ENCODE data around the gene SLC45A1.

Gene SLC45A1

DNA sequence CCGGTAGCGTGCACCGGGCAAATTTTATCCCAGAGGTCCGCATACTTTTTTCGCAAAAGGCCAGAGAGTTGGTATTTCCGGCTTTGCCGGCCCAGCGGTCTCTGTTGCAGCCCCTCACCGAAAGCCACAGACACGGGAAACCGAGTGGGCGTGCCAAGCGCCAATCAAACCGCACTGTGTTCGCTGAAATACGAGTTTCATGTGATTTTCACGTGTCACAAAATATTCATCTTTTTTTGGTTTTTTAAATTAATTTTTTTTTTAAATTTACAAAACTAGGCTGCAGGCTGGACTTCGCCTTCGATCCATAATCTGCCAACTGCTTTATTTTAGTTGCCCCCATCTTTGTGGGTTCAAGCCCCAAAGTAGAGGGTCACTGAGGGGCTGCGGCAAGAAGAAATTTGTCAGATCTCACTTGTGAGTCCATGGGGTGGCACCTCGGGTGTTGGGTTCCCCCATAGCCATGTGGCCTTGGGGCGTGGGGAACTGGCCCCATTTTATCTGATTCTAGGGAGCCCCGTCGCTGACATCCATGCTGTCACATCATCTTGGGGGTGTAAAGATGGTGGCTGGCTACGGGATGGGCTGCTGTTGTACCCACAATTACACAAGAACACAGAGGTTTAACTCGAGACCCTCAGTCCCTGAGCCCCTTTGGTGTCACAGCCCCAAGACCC is 20.8 kb downstream of the SLC45A1 start:
- DNase-seq, result no peak

DNA sequence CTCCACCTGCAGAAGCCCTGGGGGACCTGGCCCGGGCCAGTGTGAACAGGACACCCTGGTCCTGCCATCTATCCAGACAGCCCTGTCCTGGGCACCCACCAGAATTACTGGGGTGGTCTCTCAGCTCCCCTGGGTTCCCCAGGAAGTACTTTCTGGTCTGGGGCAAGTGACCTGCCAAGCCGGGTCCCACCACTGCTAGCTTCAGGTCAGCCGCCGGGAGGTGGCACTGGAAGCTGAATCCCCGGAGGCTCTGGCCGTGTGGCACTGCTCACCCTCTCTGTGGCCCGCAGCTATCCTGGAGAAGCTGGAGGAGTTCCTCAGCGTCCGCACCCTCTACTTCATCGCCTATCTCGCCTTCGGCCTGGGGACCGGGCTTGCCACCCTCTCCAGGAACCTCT is 21.3 kb downstream of the SLC45A1 start:
- DNase-seq, result no peak

DNA sequence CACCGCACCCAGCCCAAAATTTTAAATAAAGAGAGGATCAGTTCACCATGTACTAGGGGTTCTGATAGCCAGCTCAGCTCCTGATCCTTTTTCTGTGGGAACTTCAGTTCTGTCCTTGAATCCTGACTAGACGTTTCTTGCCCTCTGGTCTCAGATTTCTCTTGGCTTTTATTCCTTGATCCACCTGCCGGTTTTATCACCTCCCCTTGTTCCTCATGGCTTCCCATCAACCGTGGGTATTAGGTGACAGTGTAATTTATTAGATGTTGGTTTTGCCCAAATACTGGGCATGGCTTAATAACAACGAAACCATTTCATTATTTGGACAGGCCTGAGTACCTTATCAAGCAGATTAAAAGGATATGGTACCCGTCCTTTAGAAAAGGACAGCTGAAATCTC is 22.5 kb downstream of the SLC45A1 start:
- no peak for DNase-seq

DNA sequence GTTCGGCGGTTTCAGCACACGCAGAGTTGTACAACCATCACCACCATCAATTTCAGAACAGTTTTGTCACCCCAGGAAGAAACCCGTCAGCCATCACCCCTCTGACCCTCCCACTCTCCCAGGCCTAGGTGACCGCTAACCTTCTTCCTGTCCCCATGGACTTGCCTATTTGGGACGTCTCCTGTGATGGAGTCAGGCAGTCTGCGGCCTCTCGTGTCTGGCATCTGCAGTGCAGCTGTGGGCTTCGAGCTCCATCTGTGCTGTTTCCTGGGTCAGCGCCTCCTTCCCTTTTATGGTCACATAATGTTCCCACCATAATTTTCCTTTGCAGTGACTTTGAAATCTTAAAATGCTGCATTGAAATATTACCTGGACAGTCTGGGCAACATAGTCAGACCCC is 24.4 kb downstream of the SLC45A1 start:
- no peak for DNase-seq

DNA sequence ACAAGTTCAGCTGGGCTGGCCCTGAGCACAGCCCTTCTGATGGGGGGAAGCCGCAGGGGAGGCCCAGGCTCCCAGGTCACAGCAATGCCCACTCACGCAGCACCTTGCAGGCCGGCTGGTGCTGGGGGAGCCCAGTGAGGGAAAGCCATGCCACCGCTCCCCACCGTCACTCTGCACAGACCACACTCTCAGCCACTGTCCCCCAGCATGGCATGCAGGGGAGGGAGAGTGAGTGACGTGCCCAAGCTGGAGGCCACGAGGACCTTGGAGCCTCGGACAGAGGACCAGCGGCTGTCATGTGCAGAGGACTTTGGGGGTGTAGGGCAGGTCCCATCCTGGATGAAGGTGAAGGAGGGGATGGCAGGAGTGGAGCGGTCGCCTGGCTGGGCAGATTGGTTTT is 25.1 kb downstream of the SLC45A1 start:
- DNase-seq, result no peak

DNA sequence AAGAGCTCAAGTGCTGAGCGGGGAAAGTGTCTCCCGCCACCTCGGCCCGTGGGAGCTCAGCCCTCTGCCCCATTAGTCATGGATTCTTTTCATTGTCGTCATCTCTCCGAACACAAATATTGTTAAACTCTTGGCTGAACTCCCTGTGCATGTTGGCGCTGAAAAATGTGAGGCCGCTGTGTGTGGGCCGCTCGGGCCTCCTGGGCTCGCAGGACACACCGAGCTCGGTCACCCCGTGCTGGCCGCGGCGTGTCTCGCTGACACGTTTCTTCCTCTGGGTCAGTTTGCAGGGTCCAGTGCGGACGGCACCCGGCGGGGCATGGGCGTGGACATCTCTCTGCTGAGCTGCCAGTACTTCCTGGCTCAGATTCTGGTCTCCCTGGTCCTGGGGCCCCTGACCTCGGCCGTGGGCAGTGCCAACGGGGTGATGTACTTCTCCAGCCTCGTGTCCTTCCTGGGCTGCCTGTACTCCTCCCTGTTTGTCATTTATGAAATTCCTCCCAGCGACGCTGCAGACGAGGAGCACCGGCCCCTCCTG is 25.6 kb downstream of the SLC45A1 start:
- no peak for DNase-seq

DNA sequence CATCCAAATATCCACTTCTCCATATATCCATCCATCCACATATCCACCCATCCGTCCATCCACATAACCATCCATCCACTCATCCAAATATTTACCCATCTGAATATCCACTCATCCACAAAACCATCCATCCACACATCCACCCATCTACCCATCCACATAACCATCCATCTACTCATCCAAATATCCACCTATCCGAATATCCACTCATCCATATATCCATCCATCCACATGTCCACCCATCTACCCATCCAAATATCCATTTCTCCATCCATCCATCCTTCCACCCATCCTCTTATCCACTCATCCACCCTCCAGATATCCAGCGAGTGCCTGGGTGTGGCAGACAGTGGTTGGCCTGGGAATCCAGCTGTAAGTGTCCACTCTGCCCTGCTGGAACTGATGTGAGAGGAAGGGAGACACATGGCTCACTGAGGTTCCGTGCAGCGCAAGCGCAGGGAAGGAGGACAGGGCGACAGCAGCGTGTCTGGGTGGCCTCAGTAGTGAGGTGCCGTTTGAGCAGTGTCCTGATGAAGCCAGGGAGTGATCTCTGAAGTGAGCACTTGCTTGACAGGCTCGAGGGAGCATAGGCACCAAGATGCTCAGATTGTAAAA is 27.1 kb downstream of the SLC45A1 start:
- DNase-seq, result no peak

DNA sequence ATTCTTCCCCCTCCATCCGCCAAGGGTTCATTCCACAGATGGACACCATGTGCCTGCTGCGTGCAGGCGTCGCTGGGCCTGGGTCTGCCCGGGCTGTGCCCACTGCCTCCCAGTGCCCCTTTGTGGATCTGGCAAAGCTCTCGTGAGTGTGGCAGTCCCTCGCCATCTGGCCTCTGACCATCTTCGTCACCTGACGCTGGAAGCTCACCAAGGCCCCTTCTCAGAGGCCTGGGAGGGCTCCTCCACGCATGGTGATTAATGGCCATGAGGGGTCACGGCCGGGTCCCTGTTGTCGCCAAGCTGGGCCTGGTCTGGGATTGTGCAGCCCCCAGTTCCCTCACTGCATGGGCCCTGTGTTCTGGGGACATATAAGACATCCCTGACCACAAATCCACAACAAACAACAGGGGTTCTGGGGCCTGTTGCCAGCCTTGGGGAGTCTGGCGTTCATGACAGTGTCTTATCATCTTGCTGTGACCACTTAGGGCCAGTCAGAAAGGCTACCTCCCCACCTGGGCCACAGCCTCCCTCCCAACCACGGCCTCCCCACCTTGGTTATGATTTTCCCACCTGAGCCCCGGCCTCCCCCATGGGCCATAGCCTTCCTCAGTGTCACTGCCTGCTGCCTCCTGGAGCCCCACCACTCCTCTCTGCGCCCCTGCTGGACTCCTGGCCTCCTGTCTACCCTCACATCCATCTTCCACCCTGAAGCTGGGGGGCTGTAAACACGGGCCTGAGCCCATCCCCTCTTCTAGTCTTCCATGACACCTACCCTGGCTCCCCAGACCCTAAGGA is 27.9 kb downstream of the SLC45A1 start:
- DNase-seq, result no peak

DNA sequence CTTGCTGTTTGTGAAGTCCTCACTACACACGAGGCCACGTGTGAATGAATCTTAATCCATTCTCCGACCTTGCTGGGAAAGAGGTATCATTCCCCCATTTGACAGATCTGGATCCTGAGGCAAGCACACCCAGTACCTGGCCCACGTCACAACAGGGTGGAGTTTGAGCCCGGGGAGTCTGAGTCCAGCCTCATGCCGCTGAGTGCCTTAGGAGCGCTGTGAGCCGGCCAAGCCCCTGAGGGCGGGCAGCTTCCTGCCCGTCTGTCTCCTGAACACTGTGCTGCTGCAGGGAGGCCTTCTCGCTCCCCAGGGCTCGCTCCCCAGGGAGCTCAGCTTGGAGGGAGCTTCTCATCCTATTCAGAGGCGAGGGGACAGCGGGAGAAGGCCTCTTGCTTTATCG is 29.7 kb downstream of the SLC45A1 start:
- DNase-seq, result no peak

DNA sequence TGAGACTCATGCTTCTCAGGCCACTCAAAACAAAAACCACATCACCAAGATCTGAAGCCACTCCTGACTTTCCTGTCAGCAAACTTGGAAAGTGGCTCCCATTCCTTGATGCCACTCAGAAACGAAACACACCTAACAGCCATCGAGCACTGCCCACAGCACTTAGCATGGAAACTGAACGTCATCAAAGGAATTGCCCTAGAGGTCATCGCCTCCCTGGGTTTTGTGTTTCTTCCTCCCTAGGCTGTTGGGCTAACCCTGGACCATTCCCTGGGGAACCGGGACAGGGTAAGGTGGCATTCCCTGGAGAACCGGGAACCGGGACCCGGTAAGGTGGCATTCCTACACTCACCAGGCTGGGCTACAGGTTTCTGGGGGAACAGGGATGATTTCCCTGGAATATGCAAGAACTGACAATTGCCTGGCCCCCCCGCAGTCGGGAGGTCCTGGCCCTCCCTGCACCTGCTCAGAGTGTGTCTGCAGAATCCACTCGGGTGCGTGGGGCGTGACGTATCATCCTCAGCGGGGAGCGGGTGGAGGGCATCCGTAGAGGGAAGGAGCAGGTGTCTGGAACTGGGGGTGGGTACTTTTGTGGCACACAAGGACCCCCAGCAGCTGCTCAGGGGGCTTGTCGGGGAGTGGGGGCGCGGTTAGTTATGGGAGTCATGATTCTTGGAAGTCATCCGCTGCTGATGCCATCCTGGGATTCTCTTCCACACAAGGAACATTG is 30.3 kb downstream of the SLC45A1 start:
- no peak for DNase-seq

DNA sequence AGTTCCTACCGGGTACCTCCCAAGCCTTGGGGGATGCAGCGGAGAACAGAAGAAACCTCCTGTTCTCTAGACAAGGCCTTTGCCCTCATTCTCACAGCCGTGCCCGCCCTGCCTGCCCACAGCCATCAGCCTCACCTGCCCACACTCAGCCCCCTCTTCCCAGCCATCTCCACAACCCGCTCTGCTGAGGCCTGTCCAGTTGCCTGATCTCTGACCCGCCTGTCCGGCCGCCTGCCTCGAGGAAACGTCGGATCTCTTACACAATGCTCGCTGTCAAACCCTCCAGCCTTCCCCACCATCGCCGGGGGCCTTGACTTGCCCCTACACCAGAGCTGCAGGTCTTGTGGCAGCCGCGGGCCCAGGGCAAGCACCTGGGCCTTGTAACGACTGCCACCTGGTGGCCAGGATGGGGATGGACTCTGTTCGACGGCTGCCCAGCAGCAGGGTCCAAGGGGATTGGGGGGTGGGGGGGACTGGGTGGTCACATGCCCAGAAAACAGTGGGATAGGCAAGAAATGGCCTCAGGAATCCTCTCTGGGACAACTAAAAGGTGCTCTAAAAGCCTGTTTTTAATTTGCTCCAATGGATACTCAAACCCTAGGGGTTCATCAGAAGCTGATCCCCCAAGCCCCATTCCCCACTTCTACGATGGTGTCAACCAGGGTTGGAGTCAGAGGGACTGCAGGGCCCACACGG is 31.0 kb downstream of the SLC45A1 start:
- DNase-seq, result peak; percentile 89

DNA sequence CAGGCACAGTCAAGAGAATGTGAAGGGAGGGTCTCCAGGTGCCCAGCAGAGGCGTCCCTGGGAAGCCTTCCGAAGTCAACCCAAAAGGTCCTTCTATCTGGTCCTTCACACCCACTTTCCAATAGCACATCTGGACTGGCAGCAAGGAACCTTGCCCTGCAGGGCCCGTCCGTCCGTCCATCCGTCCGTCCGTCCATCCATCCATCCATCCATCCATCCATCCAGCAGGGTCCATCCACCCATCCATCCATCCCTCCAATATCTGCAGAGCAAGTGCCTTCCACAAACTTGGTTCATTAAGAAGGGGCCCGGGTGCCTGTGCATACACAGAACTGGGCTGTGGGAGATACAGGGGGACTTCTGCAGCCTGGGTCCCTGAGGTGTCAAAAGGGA is 31.6 kb downstream of the SLC45A1 start:
- DNase-seq, result no peak

DNA sequence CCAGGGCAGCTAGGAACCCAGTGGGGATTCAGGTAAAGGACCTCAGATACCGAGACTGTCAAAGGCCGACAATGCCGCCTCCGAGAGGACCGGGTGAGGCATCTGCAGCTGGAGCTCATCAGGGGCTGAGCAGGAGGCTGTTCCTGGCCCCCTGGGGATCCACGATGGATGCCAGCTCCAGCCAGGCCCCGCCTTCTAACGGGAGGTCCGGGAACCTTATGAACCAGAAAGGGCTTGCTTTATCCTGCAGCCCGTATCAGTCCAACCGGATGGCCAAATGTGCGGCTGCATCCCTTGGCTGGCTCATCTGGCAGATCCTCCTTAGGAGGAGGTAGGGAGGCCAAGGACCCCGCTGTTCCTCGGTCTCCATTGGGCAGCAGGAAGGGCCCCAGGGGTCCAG is 32.0 kb downstream of the SLC45A1 start:
- DNase-seq, result no peak

DNA sequence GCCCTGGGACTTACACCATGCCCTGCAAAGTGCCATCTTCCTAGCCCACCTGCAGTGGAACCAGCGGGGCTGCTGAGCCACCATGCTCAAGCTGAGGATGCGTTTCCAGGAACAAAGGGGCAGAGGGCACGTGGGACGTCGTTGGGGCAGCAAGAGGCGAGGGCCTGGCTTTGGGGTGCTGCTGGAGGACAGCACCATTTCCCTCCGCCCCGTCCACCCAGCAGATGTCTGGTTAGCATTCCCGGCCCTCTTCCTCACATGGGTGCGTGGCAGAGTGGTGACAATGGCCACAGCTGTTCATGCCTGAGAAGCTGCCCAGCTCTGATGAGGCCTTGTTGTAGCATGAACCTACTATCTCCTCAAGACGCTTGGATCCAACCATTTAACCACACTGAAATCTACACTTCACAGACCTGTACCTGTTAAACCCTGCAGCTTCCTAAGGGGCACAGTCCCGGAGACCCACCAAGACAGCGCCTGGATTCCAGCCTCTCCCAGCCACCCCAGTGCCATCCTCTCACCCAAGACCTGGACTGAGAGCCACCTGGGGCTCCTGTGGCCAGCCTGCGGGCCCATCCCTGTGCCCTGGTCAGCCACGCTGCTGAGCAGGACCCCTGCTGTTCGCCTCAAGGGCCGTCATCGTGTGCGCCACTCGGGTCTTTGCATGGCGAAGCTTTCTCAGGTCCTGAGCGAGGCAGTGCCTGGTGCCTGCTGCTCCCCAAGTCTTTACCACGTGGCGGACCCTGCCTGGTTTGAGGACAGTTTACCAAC is 33.2 kb downstream of the SLC45A1 start:
- no peak for DNase-seq

DNA sequence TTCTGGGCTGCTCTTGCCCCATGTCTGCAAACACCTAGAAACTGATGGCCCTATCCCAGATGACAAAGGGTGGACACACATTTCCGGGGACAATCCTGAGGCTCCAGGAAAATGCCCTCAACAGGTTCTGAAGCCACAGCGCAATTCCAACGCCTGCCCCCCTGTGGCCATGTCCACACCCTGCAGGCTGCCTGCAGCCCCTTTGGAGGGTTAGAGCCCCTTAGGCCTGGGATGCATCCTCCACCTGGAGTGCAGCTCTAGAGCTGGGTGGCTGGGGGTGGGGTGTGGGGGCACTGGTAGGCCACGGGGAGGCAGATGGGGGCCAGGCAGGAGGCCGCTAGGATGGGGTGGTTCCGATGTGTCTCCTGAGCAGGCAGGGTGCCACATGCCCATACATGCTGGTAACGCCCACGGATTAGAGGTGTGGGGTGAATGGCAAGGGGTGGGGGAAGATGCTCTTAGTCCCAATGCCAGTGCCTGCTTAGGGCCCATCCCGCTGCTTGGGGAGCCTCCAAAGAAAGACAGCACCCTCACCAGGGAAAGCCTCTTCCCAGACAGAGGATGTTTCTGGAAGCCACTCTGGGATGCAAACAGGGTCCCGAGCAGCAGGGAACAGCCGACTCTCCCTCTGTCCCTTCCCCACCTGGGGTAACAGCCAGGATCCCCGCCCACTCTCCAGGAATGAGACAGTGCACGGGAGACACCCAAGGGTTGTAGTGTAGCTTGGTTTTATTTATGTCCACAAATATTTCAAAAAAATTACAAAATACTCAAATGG is 34.0 kb downstream of the SLC45A1 start:
- peak; percentile 67 for DNase-seq

DNA sequence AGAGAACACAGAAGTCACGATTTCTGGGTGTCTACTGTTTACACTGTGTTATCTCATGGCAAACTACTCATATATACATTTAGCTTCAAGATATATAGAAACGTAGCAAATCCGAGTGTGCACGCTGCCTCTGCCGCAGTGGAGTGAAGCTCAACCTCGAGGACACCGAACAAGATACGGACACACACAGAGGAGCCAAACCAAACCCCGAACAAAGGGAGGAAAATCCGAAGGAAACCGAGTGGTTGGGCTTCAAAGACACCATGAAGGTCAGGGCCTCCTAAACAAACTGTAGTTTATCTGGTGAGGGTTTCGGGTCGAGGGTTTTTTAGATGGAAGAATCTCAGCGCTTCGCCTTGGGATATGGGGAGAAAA is 34.5 kb downstream of the SLC45A1 start:
- no peak for DNase-seq

DNA sequence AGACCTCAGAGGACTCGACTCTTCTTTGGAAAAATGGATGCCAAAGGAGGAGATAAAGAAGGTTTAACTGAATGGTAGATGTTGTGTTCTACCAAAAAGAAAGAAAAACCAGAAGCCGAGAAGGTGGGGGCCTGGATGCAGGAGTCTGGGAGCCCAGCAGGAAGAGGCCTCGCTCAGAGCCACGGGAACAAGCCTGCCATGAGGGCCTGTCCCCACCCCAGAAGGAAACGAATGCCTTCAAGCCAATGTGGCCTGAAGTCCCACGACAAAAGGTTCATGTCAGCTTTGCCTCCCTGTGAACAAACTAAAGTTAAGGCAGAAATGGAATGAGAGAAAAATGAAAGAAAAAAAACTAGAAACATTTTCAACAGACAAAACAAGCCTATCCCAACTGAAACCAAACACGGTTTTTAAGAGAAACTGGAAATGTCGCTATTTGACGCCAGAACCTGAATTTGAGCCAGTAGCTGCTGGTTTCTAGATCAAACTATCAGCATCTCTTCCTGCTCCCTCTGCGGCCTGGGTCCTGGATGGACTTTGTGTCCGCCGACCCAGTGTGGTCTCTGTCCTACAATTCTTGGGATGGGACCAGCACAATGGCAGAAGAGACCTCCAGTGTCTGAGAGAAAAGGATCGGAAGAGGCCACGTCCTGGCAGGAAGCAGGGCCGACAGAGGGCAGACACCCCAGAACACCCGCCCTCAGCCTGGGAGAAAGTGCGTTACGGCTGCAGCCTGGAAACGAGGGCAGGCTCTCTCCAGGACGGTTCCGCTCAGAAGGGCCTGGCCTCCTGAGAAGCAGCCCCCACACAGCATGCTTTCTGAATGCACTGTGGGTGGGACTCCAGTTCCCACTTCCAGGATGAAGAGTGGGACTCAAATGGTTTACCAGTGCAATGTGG is 35.2 kb downstream of the SLC45A1 start:
- DNase-seq, result no peak

DNA sequence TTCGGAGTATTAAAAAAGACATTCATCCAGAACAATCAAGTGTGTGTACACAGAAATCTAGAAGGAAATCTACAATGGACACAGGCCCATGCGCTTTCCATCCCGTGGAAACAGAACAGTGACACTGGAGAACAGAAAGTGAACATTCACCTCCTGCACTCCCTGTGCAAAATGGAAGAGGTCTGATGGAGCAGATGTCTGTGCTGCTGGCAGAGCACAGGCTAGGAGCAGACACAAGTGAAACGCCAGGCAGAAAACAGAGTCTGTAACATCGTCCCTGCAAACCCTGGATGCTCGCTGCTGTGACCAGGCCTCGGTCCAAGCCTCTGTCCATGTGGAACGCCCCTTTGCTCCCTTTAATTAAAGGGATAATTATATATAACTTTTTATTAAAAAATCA is 36.1 kb downstream of the SLC45A1 start:
- DNase-seq, result no peak

DNA sequence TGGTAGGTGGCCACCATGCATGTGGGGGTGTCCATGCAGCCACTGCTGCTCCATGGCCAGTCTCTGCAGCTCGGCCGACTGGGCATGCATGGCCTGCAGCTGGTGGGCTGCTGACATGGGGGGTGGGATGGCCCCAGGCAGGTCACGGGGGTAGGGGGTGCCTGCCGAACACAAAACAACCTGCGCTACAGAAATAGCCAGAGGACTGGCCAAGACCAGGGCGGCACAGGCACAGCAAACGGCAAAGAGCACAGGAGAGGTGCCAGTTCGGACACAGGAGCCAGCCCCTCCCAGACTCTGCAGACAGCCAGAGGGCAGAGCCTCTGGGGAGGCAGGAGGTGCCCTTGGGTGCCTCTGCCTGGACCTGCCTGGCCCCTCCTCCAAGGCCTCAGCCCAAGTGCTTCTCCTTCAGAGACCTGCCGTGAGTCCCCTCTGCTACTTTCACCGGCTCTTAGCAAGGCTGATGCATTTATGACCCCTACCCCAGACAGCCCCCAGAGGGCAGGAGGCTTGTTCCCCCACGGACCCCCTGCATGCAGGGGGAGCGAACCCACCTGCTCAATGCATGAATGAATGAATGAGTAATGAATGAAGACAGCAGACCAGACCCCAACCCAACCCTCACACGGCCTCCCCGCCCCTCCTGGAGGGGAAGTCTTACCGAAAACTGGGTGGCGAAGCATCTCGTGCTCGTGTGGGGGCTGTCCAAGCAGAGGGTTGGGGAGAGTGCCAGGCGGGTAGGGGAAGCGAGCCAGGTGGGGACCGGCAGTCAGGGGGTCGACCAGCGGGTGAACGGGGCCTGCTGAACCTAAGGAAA is 37.7 kb downstream of the SLC45A1 start:
- DNase-seq, result no peak

Measured in activated CD8-positive, alpha-beta memory T cell treated with anti-CD3 and anti-CD28 coated beads for 24 hours (primary cell).